ENCODE measurements around the gene TEX35.
A peak's percentile ranks its signal among the peaks of the same experiment; 100 is the strongest.

TEX35 gene

GRCh38 chr1:178512566-178513277 lies at the start of gene TEX35:
TEX35 (plus strand) TSS chr1:178513109; CDS start chr1:178513189, 80 bp downstream.
- no peak for DNase-seq
- intact Hi-C loops (cut with DNase I) = no loop called here

GRCh38 chr1:178464141-178464540 lies 48.8 kb upstream of the TEX35 start:
- no peak for DNase-seq
- intact Hi-C loops (cut with DNase I) = no loop called here

GRCh38 chr1:178464566-178464965 lies 48.3 kb upstream of the TEX35 start:
- no peak for DNase-seq
- intact Hi-C loops (cut with DNase I) = no loop called here

- intact Hi-C loops (cut with DNase I) = no loop called here
- no peak for DNase-seq
These were observed 47.9 kb upstream of the TEX35 start for GRCh38 chr1:178465011-178465410.

GRCh38 chr1:178467837-178468236 lies 45.1 kb upstream of the TEX35 start:
- intact Hi-C loops (cut with DNase I) = no loop called here
- no peak for DNase-seq

GRCh38 chr1:178470411-178470960 lies 42.4 kb upstream of the TEX35 start:
- intact Hi-C loops (cut with DNase I) = no loop called here
- DNase-seq = no peak

- no peak for DNase-seq
- intact Hi-C loops (cut with DNase I) = no loop called here
These were observed 40.4 kb upstream of the TEX35 start for GRCh38 chr1:178472531-178472930.

GRCh38 chr1:178477373-178477772 lies 35.5 kb upstream of the TEX35 start:
- no peak for DNase-seq
- intact Hi-C loops (cut with DNase I) = no loop called here

GRCh38 chr1:178477841-178478240 lies 35.1 kb upstream of the TEX35 start:
- intact Hi-C loops (cut with DNase I) = no loop called here
- no peak for DNase-seq

- DNase-seq = no peak
- intact Hi-C loops (cut with DNase I) = no loop called here
These were observed 29.5 kb upstream of the TEX35 start for GRCh38 chr1:178483251-178483957.

GRCh38 chr1:178484698-178485225 lies 28.1 kb upstream of the TEX35 start:
- intact Hi-C loops (cut with DNase I) = no loop called here
- DNase-seq = peak in 28 of 42 donors; percentile 20 to 77 (median 46)

GRCh38 chr1:178485541-178485981 lies 27.3 kb upstream of the TEX35 start:
- intact Hi-C loops (cut with DNase I) = no loop called here
- no peak for DNase-seq

- peak in 1 of 42 donors; percentile 44 for DNase-seq
- intact Hi-C loops (cut with DNase I) = no loop called here
These were observed 26.5 kb upstream of the TEX35 start for GRCh38 chr1:178486100-178487069.

- peak in 2 of 42 donors; percentile 15 to 38 for DNase-seq
- intact Hi-C loops (cut with DNase I) = no loop called here
These were observed 25.8 kb upstream of the TEX35 start for GRCh38 chr1:178487070-178487615.

- intact Hi-C loops (cut with DNase I) = no loop called here
- peak in 1 of 42 donors; percentile 32 for DNase-seq
These were observed 24.5 kb upstream of the TEX35 start for GRCh38 chr1:178488393-178488792.

- intact Hi-C loops (cut with DNase I) = no loop called here
- peak in 2 of 42 donors; percentile 10 to 22 for DNase-seq
These were observed 23.5 kb upstream of the TEX35 start for GRCh38 chr1:178489399-178489798.

GRCh38 chr1:178490136-178490535 lies 22.8 kb upstream of the TEX35 start:
- intact Hi-C loops (cut with DNase I) = no loop called here
- DNase-seq = peak in 2 of 42 donors; percentile 11 to 15

GRCh38 chr1:178490967-178491366 lies 21.9 kb upstream of the TEX35 start:
- DNase-seq = peak in 3 of 42 donors; percentile 8 to 30 (median 9)
- intact Hi-C loops (cut with DNase I) = no loop called here

- intact Hi-C loops (cut with DNase I) = no loop called here
These were observed 21.2 kb upstream of the TEX35 start for GRCh38 chr1:178491721-178492120.

More at GRCh38 chr1:178491721-178492120, 21.2 kb upstream of the TEX35 start:
- DNase-seq = peak in 1 of 42 donors; percentile 13
